HG02610 (cell line): ENCODE data around the gene LRIG2.
"Not testable (repeated sequence)": the region's sequence is repeated elsewhere in the genome, so short reads cannot be mapped to it uniquely, and the experiment has no call there.

ENCODE experiments used
- ATAC-seq: cut with Tn5 transposase; IDR thresholded peaks from one replicate; pipeline ENCODE4 v1.9.1; 2021; ENCODE audit warnings: mild to moderate bottlenecking, moderate library complexity; ENCODE audit not compliant: unreplicated experiment

Gene LRIG2

DNA sequence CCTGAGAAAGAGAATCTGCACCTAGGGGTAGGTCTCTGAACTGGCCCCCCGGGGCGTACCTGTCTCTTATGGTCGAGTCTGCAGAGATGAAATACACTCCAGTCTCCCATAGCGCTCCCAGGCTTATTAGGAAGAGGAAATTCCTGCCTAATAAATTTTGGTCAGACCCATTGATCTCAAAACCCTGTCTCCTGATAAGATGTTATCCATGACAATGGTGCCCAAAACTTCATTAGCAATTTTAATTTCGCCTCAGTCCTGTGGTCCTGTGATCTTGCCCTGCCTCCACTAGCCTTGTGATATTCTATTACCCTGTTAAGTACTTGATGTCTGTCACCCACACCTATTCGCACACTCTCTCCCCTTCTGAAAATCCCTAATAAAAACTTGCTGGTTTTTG is 85.7 kb downstream of the LRIG2 start:
- ATAC-seq, result not testable (repeated sequence)

DNA sequence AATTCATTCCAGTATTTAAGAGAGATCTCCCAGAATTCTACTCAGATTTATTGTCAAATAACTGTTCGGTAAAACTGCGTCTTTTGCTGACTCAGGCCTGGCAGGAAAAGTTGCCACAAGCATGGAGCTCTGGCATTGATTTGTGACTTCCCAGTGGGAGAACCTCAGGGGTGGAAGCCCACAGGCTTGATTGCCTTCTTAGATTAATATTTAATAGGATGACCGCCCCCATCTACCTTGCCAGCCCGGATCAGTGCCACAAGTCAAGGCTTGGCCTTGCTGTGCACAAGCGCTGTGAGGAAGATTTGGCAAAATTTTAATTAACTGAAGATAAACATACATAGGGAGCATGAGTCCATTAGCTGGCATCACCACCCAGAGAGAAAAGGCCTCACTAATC is 93.5 kb downstream of the LRIG2 start:
- ATAC-seq, result no peak

DNA sequence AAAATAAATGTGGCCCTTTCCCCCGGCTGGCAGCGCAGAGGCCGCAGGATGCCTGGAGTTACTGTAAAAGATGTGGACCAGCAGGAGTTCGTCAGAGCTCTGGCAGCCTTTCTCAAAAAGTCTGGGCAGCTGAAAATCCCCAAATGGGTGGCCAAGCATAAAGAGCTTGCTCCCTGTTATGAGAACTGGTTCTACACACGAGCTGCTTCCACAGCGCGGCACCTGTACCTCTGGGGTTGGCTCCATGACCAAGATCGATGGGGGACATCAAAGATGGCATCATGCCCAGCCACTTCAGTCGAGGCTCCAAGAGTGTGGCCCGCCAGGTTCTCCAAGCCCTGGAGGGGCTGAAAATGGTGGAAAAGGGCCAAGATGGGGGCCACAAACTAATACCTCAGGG is 95.9 kb downstream of the LRIG2 start:
- no peak for ATAC-seq

DNA sequence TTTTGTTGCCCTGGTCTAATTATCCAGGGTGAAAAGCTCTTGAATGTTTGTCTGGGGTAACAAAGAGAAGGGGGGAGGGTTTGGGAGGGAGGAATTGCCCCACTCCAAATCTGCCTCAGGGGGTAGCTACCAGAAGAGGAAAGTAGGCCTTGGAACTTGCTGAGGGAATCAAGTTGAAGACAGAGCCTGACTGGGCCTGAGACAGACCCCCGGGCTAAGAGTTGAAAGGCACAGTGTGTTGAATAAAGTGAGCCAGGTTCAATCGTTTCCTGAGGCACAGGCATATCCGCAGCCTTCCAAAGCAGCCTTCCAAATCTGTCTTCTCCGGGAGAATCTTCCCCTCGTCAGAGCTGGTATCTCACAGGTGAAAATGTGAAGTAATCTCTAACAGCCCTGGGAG is 96.6 kb downstream of the LRIG2 start:
- ATAC-seq, result no peak

DNA sequence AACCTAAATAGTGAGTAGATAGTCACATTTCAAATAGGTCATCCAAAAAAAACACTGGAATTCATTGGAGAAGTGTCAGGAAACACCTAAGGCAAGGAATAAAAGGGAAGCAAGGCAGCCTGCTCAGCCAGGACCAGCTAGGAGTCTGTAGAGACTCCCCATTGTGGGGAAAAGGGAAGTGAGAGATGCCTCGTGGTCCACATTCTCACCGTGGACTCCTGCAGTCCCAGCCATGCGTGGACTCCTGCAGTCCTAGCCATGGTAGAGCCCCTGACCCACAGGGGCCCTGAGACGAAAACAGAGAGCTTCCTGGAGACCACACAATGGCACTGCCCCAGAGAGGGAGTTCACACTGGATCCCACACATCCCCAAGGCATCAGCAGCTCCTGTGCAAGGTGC is 97.5 kb downstream of the LRIG2 start:
- ATAC-seq, result no peak

DNA sequence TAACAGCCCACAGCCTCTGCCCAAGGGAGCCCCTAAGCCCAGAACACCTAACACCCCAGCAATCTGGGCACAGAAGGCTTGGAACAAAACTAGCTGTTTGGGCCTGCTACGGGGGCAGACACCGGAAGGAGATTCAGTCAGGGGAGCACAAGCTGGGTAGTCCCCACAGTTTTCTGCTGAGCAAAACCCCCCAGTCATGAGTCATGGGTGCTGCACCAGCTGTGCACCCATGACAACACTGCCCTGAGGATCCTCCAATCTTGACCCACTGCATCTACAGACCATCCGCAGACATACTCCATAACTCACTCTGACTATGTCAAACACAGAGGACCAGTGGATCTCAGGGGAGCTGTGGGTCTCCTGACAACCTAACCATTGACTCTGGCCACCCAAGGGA is 105.1 kb downstream of the LRIG2 start:
- no peak for ATAC-seq

DNA sequence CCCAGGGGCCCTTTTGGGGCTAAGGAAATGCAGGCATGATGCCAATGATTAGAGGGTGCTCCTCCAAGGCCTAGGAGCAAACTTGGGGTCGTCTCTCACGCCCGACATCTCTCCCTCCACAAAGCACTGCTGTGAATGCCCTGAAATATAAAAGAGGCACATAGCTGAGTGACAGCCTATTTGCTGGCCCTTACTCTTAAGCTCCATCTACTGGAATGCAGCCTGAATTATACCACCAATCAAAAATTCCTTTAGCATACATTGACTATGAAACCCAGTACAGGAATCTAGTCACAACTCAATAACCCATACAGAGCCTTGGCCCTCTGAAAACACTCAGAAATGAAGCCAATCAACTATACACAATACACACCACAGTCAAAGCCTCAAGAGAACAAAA is 105.5 kb downstream of the LRIG2 start:
- ATAC-seq, result no peak
